Keratinocyte (primary cell): ENCODE measurements around the gene BTNL8.

Source experiments
- CTCF ChIP-seq, 3 experiments: IDR thresholded peaks in 1 of 3; conservative IDR thresholded peaks in 1 of 3; optimal IDR thresholded peaks in 1 of 3; 2 replicates in 2 of 3; 3 replicates in 1 of 3; pipeline versions ENCODE3 to v1.5.1; 2011; ENCODE audit warnings: low read length in 3 of 3, mild to moderate bottlenecking in 3 of 3, moderate library complexity in 2 of 3, control low read depth in 1 of 3, inconsistent platforms in 1 of 3; ENCODE audit not compliant: insufficient read depth in 2 of 3; ENCODE audit errors: extremely low read depth in 1 of 3
- EZH2 ChIP-seq: IDR thresholded peaks from one replicate; pipeline ENCODE4 v1.6.1; 2012; ENCODE audit warnings: inconsistent platforms, mild to moderate bottlenecking, low read length, moderate library complexity

DNA sequence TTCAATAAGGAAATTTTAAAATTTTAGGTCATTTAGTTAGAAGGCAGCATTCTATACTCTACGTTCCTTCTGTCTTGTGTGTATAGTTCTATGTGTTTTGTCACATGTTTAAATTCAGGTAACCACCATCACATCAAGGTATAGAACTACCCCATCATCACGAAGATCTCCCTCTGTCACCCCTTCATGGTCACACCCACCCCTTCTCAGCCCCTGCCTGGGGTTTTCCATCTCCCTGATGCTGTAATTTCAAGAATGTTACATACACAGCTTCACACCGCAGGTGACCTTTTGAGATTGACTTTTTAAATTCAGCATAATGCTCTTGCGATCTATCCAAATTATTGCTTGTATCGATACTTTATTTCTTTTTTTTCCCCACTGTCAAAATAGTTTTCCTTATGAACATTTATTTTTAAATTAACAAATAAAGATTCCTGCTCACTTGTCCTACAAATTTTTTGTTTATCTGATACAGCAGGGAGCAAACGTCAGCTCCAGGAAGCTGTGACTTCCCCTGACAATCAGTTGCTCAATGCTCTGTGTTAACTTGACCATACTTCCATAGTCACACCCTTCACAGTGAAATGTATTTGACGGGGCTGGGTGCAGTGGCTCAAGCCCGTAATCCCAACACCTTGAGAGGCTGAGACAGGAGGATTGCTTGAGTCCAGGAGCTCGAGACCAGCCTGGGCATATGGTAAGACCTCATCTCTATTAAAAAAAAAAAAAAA lies 10.2 kb downstream of the BTNL8 start:
- TF ChIP-seq CTCF (optimal IDR thresholded peaks at IDR 0.05 in 1 of 3, IDR thresholded peaks at IDR 0.05 in 1 of 3, conservative IDR thresholded peaks at IDR 0.05 in 1 of 3; ENCODE audit: extremely low read depth in 1 of 3, insufficient read depth in 2 of 3, low read length in 3 of 3) (no peak), EZH2 (no peak)
